ENCODE results near the gene GPR142.

The GPR142 gene

DNA sequence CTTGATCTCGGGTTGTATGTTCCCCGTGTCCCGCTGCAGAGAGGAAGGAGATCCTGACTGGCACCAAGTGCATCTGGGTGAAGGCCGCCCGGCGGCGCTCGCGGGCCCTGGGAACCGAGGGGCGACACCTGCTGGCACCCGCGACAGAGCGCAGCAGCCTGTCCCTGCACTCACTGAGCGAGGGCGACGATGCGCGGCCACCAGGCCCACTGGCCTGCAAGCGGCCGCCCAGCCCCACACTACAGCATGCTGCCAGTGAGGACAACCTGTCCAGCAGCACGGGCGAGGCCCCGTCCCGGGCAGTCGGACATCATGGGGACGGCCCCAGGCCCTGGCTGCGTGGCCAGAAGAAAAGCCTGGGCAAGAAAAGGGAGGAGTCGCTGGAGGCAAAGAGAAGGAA is 13.2 kb upstream of the GPR142 start:
- TF ChIP-seq ZC3H10 (CRISPR knock-in tag; IDR thresholded peaks at IDR 0.05) (no peak), ZNF565 (CRISPR knock-in tag; conservative IDR thresholded peaks at IDR 0.05; ENCODE audit: low read depth) (no peak), BACH2 (CRISPR knock-in tag; IDR thresholded peaks at IDR 0.05; ENCODE audit: borderline replicate concordance) (no peak), TCF4 (CRISPR knock-in tag; IDR thresholded peaks at IDR 0.05; ENCODE audit: borderline replicate concordance) (no peak), SNAI2 (CRISPR knock-in tag; IDR thresholded peaks at IDR 0.05) (no peak), ESRRG (CRISPR knock-in tag; IDR thresholded peaks at IDR 0.05) (no peak), ZNF8 (CRISPR knock-in tag; IDR thresholded peaks at IDR 0.05) (no peak), RARB (CRISPR knock-in tag; IDR thresholded peaks at IDR 0.05) (no peak), TOX (CRISPR knock-in tag; IDR thresholded peaks at IDR 0.05; ENCODE audit: borderline replicate concordance) (no peak), ZFP3 (CRISPR knock-in tag; IDR thresholded peaks at IDR 0.05) (no peak), CSDC2 (CRISPR knock-in tag; IDR thresholded peaks at IDR 0.05) (no peak)
- TF ChIP-seq, protein P1, sequence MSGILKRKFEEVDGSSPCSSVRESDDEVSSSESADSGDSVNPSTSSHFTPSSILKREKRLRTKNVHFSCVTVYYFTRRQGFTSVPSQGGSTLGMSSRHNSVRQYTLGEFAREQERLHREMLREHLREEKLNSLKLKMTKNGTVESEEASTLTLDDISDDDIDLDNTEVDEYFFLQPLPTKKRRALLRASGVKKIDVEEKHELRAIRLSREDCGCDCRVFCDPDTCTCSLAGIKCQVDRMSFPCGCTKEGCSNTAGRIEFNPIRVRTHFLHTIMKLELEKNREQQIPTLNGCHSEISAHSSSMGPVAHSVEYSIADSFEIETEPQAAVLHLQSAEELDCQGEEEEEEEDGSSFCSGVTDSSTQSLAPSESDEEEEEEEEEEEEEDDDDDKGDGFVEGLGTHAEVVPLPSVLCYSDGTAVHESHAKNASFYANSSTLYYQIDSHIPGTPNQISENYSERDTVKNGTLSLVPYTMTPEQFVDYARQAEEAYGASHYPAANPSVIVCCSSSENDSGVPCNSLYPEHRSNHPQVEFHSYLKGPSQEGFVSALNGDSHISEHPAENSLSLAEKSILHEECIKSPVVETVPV (CRISPR knock-in tag; IDR thresholded peaks at IDR 0.05), result no peak
- TF ChIP-seq, protein P2, sequence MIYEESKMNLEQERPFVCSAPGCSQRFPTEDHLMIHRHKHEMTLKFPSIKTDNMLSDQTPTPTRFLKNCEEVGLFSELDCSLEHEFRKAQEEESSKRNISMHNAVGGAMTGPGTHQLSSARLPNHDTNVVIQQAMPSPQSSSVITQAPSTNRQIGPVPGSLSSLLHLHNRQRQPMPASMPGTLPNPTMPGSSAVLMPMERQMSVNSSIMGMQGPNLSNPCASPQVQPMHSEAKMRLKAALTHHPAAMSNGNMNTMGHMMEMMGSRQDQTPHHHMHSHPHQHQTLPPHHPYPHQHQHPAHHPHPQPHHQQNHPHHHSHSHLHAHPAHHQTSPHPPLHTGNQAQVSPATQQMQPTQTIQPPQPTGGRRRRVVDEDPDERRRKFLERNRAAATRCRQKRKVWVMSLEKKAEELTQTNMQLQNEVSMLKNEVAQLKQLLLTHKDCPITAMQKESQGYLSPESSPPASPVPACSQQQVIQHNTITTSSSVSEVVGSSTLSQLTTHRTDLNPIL (CRISPR knock-in tag; IDR thresholded peaks at IDR 0.05; ENCODE audit: low read depth), result no peak
- TF ChIP-seq, protein P3, sequence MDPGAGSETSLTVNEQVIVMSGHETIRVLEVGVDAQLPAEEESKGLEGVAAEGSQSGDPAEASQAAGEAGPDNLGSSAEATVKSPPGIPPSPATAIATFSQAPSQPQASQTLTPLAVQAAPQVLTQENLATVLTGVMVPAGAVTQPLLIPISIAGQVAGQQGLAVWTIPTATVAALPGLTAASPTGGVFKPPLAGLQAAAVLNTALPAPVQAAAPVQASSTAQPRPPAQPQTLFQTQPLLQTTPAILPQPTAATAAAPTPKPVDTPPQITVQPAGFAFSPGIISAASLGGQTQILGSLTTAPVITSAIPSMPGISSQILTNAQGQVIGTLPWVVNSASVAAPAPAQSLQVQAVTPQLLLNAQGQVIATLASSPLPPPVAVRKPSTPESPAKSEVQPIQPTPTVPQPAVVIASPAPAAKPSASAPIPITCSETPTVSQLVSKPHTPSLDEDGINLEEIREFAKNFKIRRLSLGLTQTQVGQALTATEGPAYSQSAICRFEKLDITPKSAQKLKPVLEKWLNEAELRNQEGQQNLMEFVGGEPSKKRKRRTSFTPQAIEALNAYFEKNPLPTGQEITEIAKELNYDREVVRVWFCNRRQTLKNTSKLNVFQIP (CRISPR knock-in tag; IDR thresholded peaks at IDR 0.05; ENCODE audit: borderline replicate concordance, low read depth), result no peak
- peak; percentile 31; the same call in 1 of the 3 replicates for ATAC-seq

GRCh38 chr17:74354561-74354960 is 12.7 kb upstream of the GPR142 start:
- ATAC-seq, result no peak
- TF ChIP-seq ZFP3 (CRISPR knock-in tag; IDR thresholded peaks at IDR 0.05) (no peak), ESRRG (CRISPR knock-in tag; IDR thresholded peaks at IDR 0.05) (no peak), ZC3H10 (CRISPR knock-in tag; IDR thresholded peaks at IDR 0.05) (no peak), ZNF565 (CRISPR knock-in tag; conservative IDR thresholded peaks at IDR 0.05; ENCODE audit: low read depth) (no peak), CSDC2 (CRISPR knock-in tag; IDR thresholded peaks at IDR 0.05) (no peak), GLIS3 (CRISPR knock-in tag; IDR thresholded peaks at IDR 0.05) (no peak)
- TF ChIP-seq, protein P1 (CRISPR knock-in tag; IDR thresholded peaks at IDR 0.05), result no peak

- ATAC-seq, result no peak
- no peak for TF ChIP-seq RARB (CRISPR knock-in tag; IDR thresholded peaks at IDR 0.05)
- TF ChIP-seq, protein P3 (CRISPR knock-in tag; IDR thresholded peaks at IDR 0.05; ENCODE audit: borderline replicate concordance, low read depth), result no peak
- TF ChIP-seq, protein P2 (CRISPR knock-in tag; IDR thresholded peaks at IDR 0.05; ENCODE audit: low read depth), result no peak
- no peak for TF ChIP-seq ISL1 (CRISPR knock-in tag; IDR thresholded peaks at IDR 0.05)
- TF ChIP-seq TCF4 (CRISPR knock-in tag; IDR thresholded peaks at IDR 0.05; ENCODE audit: borderline replicate concordance), result no peak
These were observed 12.2 kb upstream of the GPR142 start for GRCh38 chr17:74355065-74355464.

DNA sequence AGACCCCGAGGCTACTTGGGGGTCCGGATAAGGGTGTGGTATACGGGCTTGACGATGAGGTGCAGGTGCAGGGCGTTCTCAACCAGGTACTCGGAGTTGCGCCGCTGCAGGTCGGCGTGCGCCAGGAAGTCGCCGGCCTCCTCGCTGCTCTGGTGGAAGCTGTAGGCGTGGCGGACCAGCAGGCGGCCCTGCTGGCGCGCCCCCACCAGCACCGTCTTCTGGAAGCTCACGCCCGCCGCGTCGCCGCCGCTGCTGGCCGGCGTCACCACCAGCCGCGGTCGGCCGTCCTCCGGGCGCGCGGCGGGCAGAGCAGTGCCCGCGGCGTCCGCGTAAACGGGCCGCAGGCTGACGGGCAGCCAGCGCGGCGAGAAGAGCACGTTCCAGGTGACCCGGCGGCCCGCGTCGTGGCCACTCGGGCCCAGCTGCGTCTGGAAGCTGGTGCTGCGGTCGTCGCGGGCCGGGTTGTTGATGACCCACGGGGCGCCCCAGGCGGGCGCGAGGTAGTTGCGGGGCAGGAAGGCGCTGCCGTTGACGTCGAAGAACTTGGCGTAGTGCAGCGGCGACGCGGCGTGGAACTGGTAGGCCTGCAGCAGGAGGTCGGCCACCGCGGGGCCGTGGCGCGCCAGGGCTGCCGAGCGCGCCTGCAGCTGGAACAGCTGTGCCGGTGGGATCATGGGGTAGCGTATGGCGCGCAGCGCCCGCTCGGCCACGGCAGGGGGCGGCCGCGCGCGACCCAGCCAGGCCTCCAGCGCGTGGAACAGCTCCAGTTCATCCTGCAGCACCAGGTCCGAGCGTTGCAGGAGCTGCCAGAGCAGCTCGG is 10.4 kb upstream of the GPR142 start:
- TF ChIP-seq ZFP3 (CRISPR knock-in tag; IDR thresholded peaks at IDR 0.05) (no peak), BACH2 (CRISPR knock-in tag; IDR thresholded peaks at IDR 0.05; ENCODE audit: borderline replicate concordance) (no peak), PATZ1 (CRISPR knock-in tag; IDR thresholded peaks at IDR 0.05; ENCODE audit: borderline replicate concordance) (no peak), ZC3H10 (CRISPR knock-in tag; IDR thresholded peaks at IDR 0.05) (no peak), ARNTL (CRISPR knock-in tag; IDR thresholded peaks at IDR 0.05; ENCODE audit: borderline replicate concordance, low read depth) (no peak), GLIS3 (CRISPR knock-in tag; IDR thresholded peaks at IDR 0.05) (no peak), ZNF70 (CRISPR knock-in tag; IDR thresholded peaks at IDR 0.05) (no peak), ESRRG (CRISPR knock-in tag; IDR thresholded peaks at IDR 0.05) (no peak)
- TF ChIP-seq, protein P1 (CRISPR knock-in tag; IDR thresholded peaks at IDR 0.05), result no peak
- ATAC-seq, result no peak
